Skin epidermis (tissue), 12 donors: ENCODE results near the gene ITPRIP.

Source experiments
- H3K27ac ChIP-seq, 21 experiments: fragments of 200-600 bp; sonication (generic) in 11 of 21; one replicate each; pipeline ENCODE4 v1.5.0; 2020; ENCODE audit warnings: mild to moderate bottlenecking in 3 of 21, inconsistent platforms in 2 of 21, moderate library complexity in 2 of 21
- H3K4me3 ChIP-seq, 7 experiments: fragments of 200-600 bp; sonication (generic) in 2 of 7; one replicate each; pipeline ENCODE4 v1.5.0; 2020; ENCODE audit warnings: inconsistent platforms in 2 of 7, mild to moderate bottlenecking in 2 of 7, moderate library complexity in 1 of 7

ITPRIP gene

GRCh38 chr10:104264783-104265182 is 73.5 kb downstream of the ITPRIP start:
- no peak overlapping the region for H3K4me3 ChIP-seq
- no peak overlapping the region for H3K27ac ChIP-seq

DNA sequence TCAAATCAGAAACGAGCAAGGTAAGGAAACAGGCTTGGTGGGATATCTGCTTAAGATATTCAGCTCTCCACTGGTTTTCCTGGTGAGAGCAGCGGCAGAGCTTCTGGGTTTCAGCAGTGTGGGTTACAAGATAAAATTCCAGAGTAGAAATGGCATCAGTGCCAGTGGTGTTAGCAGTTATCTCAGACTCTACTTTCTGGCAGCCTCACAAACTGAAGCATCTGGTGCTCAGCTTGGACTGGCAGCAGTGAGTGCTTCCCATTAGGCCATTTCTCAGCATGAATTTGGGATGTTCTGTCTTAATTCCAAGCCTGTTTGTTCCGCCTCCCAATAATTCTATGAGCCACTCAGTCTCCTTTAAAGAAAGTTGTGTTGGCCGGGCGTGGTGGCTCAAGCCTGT is 76.2 kb downstream of the ITPRIP start:
- Histone ChIP-seq H3K27ac (peak overlapping the region in 1 of 21 experiments; percentile 55), H3K4me3 (no peak overlapping the region)

- Histone ChIP-seq H3K4me3 (no peak overlapping the region), H3K27ac (peak overlapping the region in 11 of 21 experiments; percentile 7 to 57 (median 49))
Observed at GRCh38 chr10:104260775-104261115, 77.5 kb downstream of the ITPRIP start.

- peak overlapping the region in 14 of 21 experiments; percentile 0 to 57 (median 24) for H3K27ac ChIP-seq
Observed at GRCh38 chr10:104259999-104260774, 78.1 kb downstream of the ITPRIP start.

More at GRCh38 chr10:104259999-104260774, 78.1 kb downstream of the ITPRIP start:
- no peak overlapping the region for H3K4me3 ChIP-seq
